ENCODE results near the gene PRKCE.

DNA sequence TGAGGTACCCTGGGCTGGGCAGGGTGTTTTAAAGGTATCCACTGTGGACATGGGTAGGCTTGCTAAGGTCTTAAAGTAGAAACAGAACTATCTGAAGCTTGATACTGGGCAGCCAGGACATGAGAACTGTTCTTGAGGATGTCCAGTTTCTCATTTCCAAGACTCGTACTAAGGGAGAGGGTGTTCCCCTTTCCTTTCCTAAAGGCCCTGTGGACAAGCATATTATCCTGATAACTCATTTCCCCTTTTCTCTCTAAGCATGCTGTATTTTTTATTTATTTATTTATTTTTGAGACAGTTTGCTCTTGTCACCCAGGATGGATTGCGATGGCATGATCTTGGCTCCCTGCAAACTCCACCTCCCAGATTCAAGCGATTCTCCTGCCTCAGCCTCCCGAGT lies 273.6 kb downstream of the PRKCE start:
- no peak for TF ChIP-seq POLR2AphosphoS5 (IDR thresholded peaks at IDR 0.05; ENCODE audit: low read depth, low read length)
- no peak for TF ChIP-seq TAF1 (IDR thresholded peaks at IDR 0.05; ENCODE audit: borderline replicate concordance, low read depth, low read length)
